ELF-1 (cell line): ENCODE measurements around the gene BABAM2.

Experiments used
- DNase-seq: peaks from one replicate; pipeline ENCODE4 v3.0.0-alpha.2; 2016; ENCODE audit warnings: low read depth, low spot score

The BABAM2 gene

GRCh38 chr2:28312307-28313219 lies 422.0 kb downstream of the BABAM2 start:
- no peak for DNase-seq

GRCh38 chr2:28313220-28313784 lies 422.8 kb downstream of the BABAM2 start:
- DNase-seq, result no peak

- DNase-seq, result no peak
Measured at GRCh38 chr2:28314968-28315367, 424.4 kb downstream of the BABAM2 start.

GRCh38 chr2:28316546-28317335 lies 426.2 kb downstream of the BABAM2 start:
- DNase-seq, result no peak

- DNase-seq, result no peak
Measured at GRCh38 chr2:28317390-28317789, 426.9 kb downstream of the BABAM2 start.

GRCh38 chr2:28318023-28318422 lies 427.5 kb downstream of the BABAM2 start:
- no peak for DNase-seq

DNA sequence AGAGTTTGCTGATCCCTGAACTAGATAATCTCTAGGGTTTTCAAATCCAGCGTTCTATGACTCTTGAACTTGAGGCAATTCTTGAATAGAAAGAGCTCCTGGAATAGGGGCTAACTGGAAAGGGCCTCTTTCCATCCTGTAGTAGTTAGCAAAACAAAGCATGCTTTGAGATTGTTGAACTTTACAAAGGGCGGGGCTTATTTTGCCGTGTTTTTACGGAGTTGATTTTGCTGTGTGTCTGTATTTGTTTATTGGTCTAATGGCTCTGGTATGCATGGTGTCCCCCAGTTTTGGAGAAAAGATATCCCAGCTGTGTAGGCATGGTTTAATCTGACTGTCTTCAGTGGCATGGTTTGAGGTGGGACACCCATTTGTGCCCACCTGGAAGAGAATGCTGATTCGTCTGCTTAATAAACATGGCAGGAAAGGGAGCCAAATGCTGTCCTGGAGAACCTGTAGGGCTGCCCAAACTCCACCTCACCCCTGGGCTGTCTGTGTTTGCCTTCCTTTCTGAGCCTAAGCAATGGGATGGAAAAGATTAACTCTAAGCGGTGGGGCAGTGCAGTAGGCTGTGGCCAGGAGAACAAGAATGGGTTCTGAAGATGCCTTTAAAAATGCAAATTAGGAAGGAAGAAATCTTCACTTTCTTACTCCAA lies 428.1 kb downstream of the BABAM2 start:
- no peak for DNase-seq

- no peak for DNase-seq
Measured at GRCh38 chr2:28319118-28320008, 428.8 kb downstream of the BABAM2 start.

DNA sequence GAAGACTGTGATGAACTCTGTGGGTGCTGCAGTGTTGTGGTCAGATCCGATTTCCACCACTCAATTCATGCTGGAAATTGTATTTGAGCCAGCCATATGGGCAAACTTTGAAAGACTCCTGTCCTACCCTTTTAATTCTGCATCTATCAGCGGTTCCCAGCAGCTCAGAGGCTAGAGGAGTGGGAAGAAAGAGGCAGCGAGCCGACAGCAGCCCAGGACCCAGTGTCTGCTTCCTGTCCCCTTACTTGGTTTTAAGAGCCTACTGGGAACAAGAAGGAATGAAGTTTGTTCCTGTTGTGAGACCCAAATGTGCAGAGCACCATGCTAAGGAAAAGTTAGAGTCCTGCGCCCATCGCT lies 429.5 kb downstream of the BABAM2 start:
- no peak for DNase-seq

- DNase-seq, result no peak
Measured at GRCh38 chr2:28320371-28320770, 429.8 kb downstream of the BABAM2 start.

DNA sequence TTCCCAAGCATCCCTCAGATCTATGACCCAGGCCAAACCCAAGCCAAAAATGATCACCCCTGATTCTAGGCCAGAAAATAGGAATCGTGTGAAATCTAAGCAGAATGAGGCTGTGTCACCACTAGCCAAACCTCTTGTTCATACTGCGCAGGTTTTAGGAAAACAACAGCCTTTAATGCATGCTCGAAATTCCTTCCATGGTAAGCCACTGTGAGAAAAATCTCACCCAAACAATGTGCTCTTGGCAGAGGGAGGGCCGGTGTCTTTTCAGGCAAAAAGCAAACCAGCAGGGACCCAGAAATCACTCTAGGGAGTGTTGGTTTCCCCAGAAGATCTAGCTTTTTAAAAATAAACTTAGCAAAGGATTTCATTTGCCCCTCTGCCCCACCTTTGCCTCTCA lies 430.9 kb downstream of the BABAM2 start:
- no peak for DNase-seq

GRCh38 chr2:28322051-28322450 lies 431.5 kb downstream of the BABAM2 start:
- DNase-seq, result no peak

DNA sequence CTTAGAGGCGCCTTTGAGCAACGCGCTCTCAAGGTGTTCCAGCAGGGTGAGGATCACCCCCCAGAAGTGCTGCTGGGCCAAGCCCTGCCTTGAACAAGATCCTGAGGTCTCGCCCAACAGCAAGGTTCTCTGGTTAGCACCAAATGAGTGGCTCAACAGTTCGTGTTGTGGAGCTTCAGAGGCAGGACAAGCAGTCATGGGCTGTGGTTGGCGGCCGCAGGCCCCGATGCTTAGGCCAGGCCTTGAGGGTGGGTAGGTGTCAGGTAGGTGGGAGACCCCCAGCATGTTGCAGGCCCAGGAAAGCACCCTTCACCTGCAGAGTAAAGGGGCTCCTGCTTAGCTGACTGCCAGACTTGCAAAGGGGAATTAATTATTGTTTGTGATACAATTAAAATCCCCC lies 431.9 kb downstream of the BABAM2 start:
- no peak for DNase-seq

GRCh38 chr2:28322981-28323396 lies 432.5 kb downstream of the BABAM2 start:
- no peak for DNase-seq

DNA sequence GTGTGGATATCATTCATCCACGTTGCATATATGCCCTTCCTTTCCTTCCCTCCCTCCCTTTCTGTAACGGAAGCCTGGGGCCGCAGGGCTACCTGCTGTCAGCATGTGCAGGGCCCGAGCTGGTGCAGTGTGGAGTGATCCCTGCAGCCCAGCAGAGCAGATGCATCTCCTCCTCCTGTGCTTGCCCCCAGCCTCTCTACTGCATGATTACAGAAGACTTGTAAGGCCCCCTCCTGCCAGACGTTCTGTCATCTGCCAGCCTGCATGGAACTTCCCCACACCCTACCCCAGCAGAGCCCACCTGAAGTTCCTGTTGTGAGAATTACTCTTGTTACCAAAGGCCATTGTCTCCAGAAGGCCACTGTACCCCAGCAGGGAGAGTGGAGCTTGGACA lies 434.6 kb downstream of the BABAM2 start:
- DNase-seq, result no peak

- DNase-seq, result no peak
Measured at GRCh38 chr2:28325567-28326468, 435.3 kb downstream of the BABAM2 start.

DNA sequence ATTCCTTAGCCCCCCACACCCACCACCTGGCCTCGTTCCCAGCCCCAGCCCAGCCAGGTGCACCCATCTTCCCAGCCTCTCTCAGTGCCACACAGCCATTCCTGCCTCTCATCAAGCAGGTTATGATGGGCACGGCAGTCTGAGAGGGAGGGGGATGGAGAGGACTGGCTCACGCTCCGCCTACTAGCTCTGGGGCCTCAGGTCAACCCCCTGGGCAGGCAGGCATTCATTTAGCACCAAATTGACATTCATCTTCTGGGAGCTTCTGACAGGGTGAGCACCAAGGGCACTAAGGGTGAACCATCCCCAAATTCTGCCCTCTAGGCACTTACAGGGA lies 435.9 kb downstream of the BABAM2 start:
- no peak for DNase-seq

DNA sequence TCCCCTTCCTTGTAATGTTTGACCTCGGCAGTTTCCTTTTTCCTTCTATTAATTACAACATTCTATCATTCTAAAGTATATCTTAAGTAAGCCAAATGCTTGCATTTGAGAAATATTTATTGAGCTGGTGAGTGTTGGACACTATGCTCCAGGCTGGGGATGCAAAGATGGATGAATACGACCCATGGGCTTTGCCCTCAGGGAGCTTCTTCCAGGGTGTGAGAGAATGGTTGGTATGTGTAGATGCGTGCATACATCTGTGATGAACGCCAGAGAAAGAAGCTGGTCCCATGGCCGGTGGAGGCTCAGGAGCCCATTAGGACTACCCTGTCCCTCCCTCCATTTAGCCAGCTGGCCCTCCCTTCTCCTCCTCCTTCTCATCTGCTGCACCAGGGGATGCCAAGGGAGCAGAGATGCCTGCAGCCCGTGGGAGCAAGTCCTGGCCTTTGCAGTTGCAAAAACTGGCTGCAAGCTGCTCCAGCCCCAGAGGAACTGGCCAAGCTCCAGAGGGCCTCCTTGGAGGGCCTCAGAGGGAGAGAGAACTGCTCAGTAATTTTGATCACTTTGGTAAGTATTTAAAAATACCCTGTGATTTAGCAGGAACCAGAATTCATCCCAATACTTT lies 436.5 kb downstream of the BABAM2 start:
- DNase-seq, result no peak

DNA sequence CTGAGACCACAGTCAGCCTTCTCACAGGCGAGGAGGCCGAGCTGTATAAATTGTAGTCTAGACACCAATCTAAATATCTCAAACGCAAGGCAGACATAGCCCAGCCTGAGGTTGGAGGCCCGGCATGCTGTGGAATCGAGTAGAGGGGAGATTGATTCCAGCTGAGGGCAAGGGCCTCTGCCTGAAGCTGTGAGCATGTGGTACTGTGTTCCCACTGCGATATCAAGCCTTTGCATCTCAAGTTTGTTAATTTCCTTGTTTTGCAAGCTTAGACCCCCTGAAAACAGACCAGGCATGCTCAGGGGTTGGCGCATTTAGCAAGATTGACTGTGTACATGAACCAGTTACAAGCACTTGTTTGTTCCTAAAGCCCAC lies 437.0 kb downstream of the BABAM2 start:
- no peak for DNase-seq
